ENCODE data around the gene RRM2. TPM values are rescaled to one million over a fixed set of nuclear protein-coding genes. Genes with fewer than 3 reads are reported as not detected.

Gene RRM2
- total RNA-seq, 1 experiment from 2014 or later: 129 TPM

- H3K9me3 Mint-ChIP-seq: no peaks in the 10 kb centered on the region
- no peak for TF ChIP-seq ESRRA (CRISPR knock-in tag; IDR thresholded peaks at IDR 0.05; ENCODE audit: borderline replicate concordance)
- no peak for TF ChIP-seq NR3C1 (CRISPR knock-in tag; conservative IDR thresholded peaks at IDR 0.05; ENCODE audit: low read depth)
- TF ChIP-seq SOX15 (CRISPR knock-in tag; IDR thresholded peaks at IDR 0.05): no peak
- no peak for TF ChIP-seq ZNF396 (CRISPR knock-in tag; IDR thresholded peaks at IDR 0.05; ENCODE audit: borderline replicate concordance)
- TF ChIP-seq ZNF138 (CRISPR knock-in tag; conservative IDR thresholded peaks at IDR 0.05): no peak
- no peak for TF ChIP-seq MXD4 (CRISPR knock-in tag; IDR thresholded peaks at IDR 0.05; ENCODE audit: borderline replicate concordance)
- no peak for TF ChIP-seq AFF4 (CRISPR knock-in tag; IDR thresholded peaks at IDR 0.05; ENCODE audit: borderline replicate concordance)
- no peak for TF ChIP-seq NR2C2 (CRISPR knock-in tag; IDR thresholded peaks at IDR 0.05)
- no peak for TF ChIP-seq MAX (CRISPR knock-in tag; IDR thresholded peaks at IDR 0.05)
- no peak for TF ChIP-seq ERG (CRISPR knock-in tag; IDR thresholded peaks at IDR 0.05)
- ATAC-seq (no peak), DNase-seq (ENCODE audit: low spot score) (no peak)
- peak overlapping the region; percentile 57; the same call in 1 of the 2 replicates for H3K27ac Mint-ChIP-seq
- H3K4me3 Mint-ChIP-seq: no peak overlapping the region
- ChIA-PET POLR2A (no interaction called here), CTCF (interaction anchor here (0.7 to 2.1 kb wide), 5 partner anchors 10 to 261 kb away, joined by 3 to 12 read pairs (median 4); no protein-coding TSS in a partner anchor)
- H3K27me3 Mint-ChIP-seq (ENCODE audit: low read depth): no peaks in the 10 kb centered on the region; the same call in 1 of the 2 replicates
- H3K4me1 Mint-ChIP-seq: peaks cover 15% of the 10 kb centered on the region
- H3K36me3 Mint-ChIP-seq: no peaks in the 10 kb centered on the region
These were observed 50.9 kb downstream of the RRM2 start for GRCh38 chr2:10173258-10174005.

- Mint-ChIP-seq H3K27ac (no peak overlapping the region), H3K4me1 (peaks cover 15% of the 10 kb centered on the region), H3K4me3 (no peak overlapping the region), H3K9me3 (no peaks in the 10 kb centered on the region), H3K27me3 (ENCODE audit: low read depth) (no peaks in the 10 kb centered on the region; the same call in 1 of the 2 replicates), H3K36me3 (no peaks in the 10 kb centered on the region)
- POLR2A ChIA-PET: no interaction called here
- CTCF ChIA-PET: interaction anchor here (1.3 to 2.1 kb wide), 2 partner anchors 11 to 234 kb away, joined by 4 to 12 read pairs; no protein-coding TSS in a partner anchor
- no peak for ATAC-seq
- TF ChIP-seq NFATC4 (CRISPR knock-in tag; IDR thresholded peaks at IDR 0.05) (no peak), ZNF232 (CRISPR knock-in tag; IDR thresholded peaks at IDR 0.05) (no peak), HMGA2 (CRISPR knock-in tag; IDR thresholded peaks at IDR 0.05) (no peak), USF2 (CRISPR knock-in tag; IDR thresholded peaks at IDR 0.05) (no peak), ZNF532 (CRISPR knock-in tag; IDR thresholded peaks at IDR 0.05; ENCODE audit: borderline replicate concordance) (no peak), JUN (CRISPR knock-in tag; IDR thresholded peaks at IDR 0.05) (no peak), ETV6 (CRISPR knock-in tag; IDR thresholded peaks at IDR 0.05) (no peak)
- DNase-seq (ENCODE audit: low spot score): no peak
These were observed 51.6 kb downstream of the RRM2 start for GRCh38 chr2:10174173-10174572.

All from WTC11 (cell line).